GM12891 (cell line): ENCODE results near the gene COMMD10.

ENCODE experiments used
- POLR2A ChIP-seq: IDR thresholded peaks from 2 replicates; pipeline ENCODE4 v1.6.1; 2011; ENCODE audit warnings: low read depth, low read length, control low read depth
- POLR2AphosphoS5 ChIP-seq: IDR thresholded peaks from 2 replicates; pipeline ENCODE4 v1.6.1; 2011; ENCODE audit warnings: low read depth, low read length, control low read depth
- SPI1 ChIP-seq: IDR thresholded peaks from 2 replicates; pipeline ENCODE4 v1.6.1; 2011; ENCODE audit warnings: low read depth, low read length, control low read depth
- TAF1 ChIP-seq: IDR thresholded peaks from 2 replicates; pipeline ENCODE4 v1.6.1; 2011; ENCODE audit warnings: low read depth, low read length, control low read depth

DNA sequence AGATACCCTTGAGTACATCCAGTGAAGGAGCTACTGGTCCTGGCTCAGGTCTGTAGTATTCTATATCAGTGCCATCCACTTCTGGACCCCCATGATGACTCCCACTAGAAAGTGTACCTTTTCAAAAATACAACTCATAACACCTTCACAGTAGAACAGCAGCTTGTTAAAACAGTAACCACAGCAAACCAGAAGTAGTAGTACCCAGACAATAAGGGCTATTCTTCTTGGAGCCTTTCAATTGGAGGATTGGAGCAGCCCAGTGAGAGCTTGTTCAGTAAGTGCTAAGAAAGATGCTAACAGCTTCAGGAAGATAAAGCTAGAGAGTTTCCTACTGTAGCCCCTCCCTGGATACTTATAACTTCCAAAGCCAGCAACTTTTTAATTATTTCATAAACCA lies 42.5 kb upstream of the COMMD10 start:
- TF ChIP-seq POLR2AphosphoS5, result no peak
- TF ChIP-seq POLR2A, result no peak
- TF ChIP-seq SPI1, result no peak
- TF ChIP-seq TAF1, result no peak
